Neural cell (in vitro differentiated cells): ENCODE data around the gene DROSHA.

Experiments used
- CTCF ChIP-seq: fragments of 450-650 bp; IDR thresholded peaks from 2 replicates; pipeline ENCODE4 v1.5.1; 2014; ENCODE audit warnings: antibody characterized with exemption, mild to moderate bottlenecking, moderate library complexity; ENCODE audit not compliant: poor library complexity, severe bottlenecking
- EP300 ChIP-seq: fragments of 450-650 bp; conservative IDR thresholded peaks from 2 replicates; pipeline ENCODE4 v1.6.1; 2014; ENCODE audit warnings: antibody characterized with exemption, mild to moderate bottlenecking, moderate library complexity; ENCODE audit not compliant: poor library complexity, severe bottlenecking
- EZH2 ChIP-seq: fragments of 200-600, 300-800 bp; shearing (Covaris generic), sonication (generic); IDR thresholded peaks from 2 replicates; pipeline ENCODE4 v1.6.1; 2014; ENCODE audit warnings: antibody characterized with exemption, low read length, borderline replicate concordance, mild to moderate bottlenecking; ENCODE audit not compliant: insufficient read depth, poor library complexity, severe bottlenecking
- MXI1 ChIP-seq: fragments of 450-650 bp; conservative IDR thresholded peaks from 2 replicates; pipeline ENCODE4 v1.6.1; 2014; ENCODE audit warnings: antibody characterized with exemption, mild to moderate bottlenecking; ENCODE audit not compliant: poor library complexity, severe bottlenecking
- POLR2AphosphoS5 ChIP-seq: IDR thresholded peaks from 2 replicates; pipeline ENCODE4 v1.6.1; 2012
- TAF1 ChIP-seq: IDR thresholded peaks from 2 replicates; pipeline ENCODE4 v1.6.1; 2012; ENCODE audit warnings: low read depth

GRCh38 chr5:31551878-31552277 lies 20.0 kb upstream of the DROSHA start:
- TF ChIP-seq CTCF (no peak), TAF1 (no peak), EZH2 (no peak), POLR2AphosphoS5 (no peak), MXI1 (no peak), EP300 (no peak)
